Smooth muscle cell (in vitro differentiated cells): ENCODE measurements around the gene PGF. TPM values are rescaled to one million over a fixed set of nuclear protein-coding genes. Genes with fewer than 3 reads are reported as not detected.

Experiments used
- DNase-seq: peaks from one replicate; lab custom pipeline; 2025; ENCODE audit not compliant: unreplicated experiment; lab: John Stamatoyannopoulos, UW
- H2AFZ ChIP-seq: fragments of 200-600 bp; sonication (generic); 2 replicates; pipeline ENCODE4 v1.6.0; 2016; ENCODE audit warnings: antibody characterized with exemption, low read depth, mild to moderate bottlenecking
- H3F3A ChIP-seq: fragments of 200-600 bp; sonication (generic); 2 replicates; pipeline ENCODE4 v1.6.0; 2017; ENCODE audit warnings: antibody characterized with exemption, low read depth
- H3K27ac ChIP-seq: fragments of 200-600 bp; sonication (generic); 2 replicates; pipeline ENCODE4 v1.5.1; 2016; ENCODE audit warnings: low read depth, mild to moderate bottlenecking
- H3K27me3 ChIP-seq: fragments of 200-600 bp; sonication (generic); 2 replicates; pipeline ENCODE4 v1.6.1; 2016; ENCODE audit warnings: low read depth, mild to moderate bottlenecking
- H3K36me3 ChIP-seq: fragments of 200-600 bp; sonication (generic); 2 replicates; pipeline ENCODE4 v1.5.1; 2016; ENCODE audit warnings: low read depth
- H3K4me1 ChIP-seq: fragments of 200-600 bp; sonication (generic); 2 replicates; pipeline ENCODE4 v1.5.1; 2016; ENCODE audit warnings: low read depth
- H3K4me2 ChIP-seq: fragments of 200-600 bp; sonication (generic); 2 replicates; pipeline ENCODE4 v1.6.0; 2016; ENCODE audit warnings: mild to moderate bottlenecking
- H3K4me3 ChIP-seq: fragments of 200-600 bp; sonication (generic); 2 replicates; pipeline ENCODE4 v1.5.1; 2016; ENCODE audit warnings: mild to moderate bottlenecking
- H3K79me2 ChIP-seq: fragments of 200-600 bp; sonication (generic); 2 replicates; pipeline ENCODE4 v1.6.0; 2016; ENCODE audit warnings: low read depth, mild to moderate bottlenecking
- H3K9ac ChIP-seq: fragments of 200-600 bp; sonication (generic); 2 replicates; pipeline ENCODE4 v1.6.0; 2016; ENCODE audit warnings: low read depth
- H3K9me3 ChIP-seq: fragments of 200-600 bp; sonication (generic); replicated peaks from 2 replicates; pipeline ENCODE4 v1.5.1; 2016; ENCODE audit warnings: low read depth
- H4K20me1 ChIP-seq: fragments of 200-600 bp; sonication (generic); 2 replicates; pipeline ENCODE4 v1.6.0; 2016; ENCODE audit warnings: low read depth
- CTCF ChIP-seq: fragments of 200-600 bp; sonication (generic); IDR thresholded peaks from 2 replicates; pipeline ENCODE4 v1.5.1; 2017; ENCODE audit warnings: borderline replicate concordance, mild to moderate bottlenecking, antibody characterized with exemption; ENCODE audit not compliant: insufficient read depth, poor library complexity, severe bottlenecking
- WGBS: methylation state at CpG from one replicate; pipeline ENCODE4 v1.1.7; 2016; ENCODE audit warnings: low lambda C conversion rate; 5-methylcytosine and 5-hydroxymethylcytosine counted together
- polyA plus RNA-seq: library from polyadenylated mRNA; unstranded; fragments of >200 nt; fragmentation: Nextera tagmentation; extraction: Ambion mirVana; gene quantifications from 2 replicates; pipeline ENCODE4 v1.2.1, GENCODE V29; 2016
- total RNA-seq: library from RNA; depleted of rRNA; stranded (reverse); fragments of >200 nt; gene quantifications from 2 replicates; pipeline ENCODE4 v1.2.3, GENCODE V29; 2014

Gene PGF
- total and polyA plus RNA-seq, 2 experiments from 2014 or later: 15.4 to 30.6 TPM

GRCh38 chr14:74898083-74898482 is 57.3 kb downstream of the PGF start:
- DNase-seq: no peak
- peaks cover 57% of the 10 kb centered on the region for H4K20me1 ChIP-seq
- H3K27me3 ChIP-seq: no peaks in the 10 kb centered on the region
- peaks cover 41% of the 10 kb centered on the region for H3K36me3 ChIP-seq
- H3K9me3 ChIP-seq: no peaks in the 10 kb centered on the region
- no peak for TF ChIP-seq CTCF
- no peak overlapping the region for H2AFZ ChIP-seq
- H3K9ac ChIP-seq: no peak overlapping the region
- H3F3A ChIP-seq: no peaks in the 10 kb centered on the region
- no peak overlapping the region for H3K4me2 ChIP-seq
- H3K4me1 ChIP-seq: no peaks in the 10 kb centered on the region
- H3K79me2 ChIP-seq: no peaks in the 10 kb centered on the region
- 95% methylated on average over 2 of the region's 2 CpGs for WGBS
- H3K4me3 ChIP-seq: no peak overlapping the region
- H3K27ac ChIP-seq: no peak overlapping the region

DNA sequence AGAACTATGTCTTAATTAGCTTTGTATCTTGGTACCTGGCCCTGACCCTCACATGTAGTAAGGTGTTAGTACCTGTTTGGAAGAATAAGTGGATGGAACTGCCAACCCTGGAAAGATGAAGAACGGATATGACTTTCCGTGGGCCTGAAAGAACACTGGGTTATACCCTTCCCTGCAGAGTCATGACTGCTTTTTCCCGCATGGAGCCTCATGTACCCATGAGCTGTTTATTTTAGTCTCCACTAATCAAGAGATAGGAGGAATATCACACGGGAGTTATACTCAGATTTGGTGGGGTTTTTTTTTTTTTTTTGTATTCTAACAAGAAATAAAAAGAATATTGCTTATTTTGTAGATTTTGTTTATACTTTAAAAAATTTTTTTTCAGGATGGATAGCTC is 57.8 kb downstream of the PGF start:
- Histone ChIP-seq H3K4me2 (no peak overlapping the region), H3K9me3 (no peaks in the 10 kb centered on the region), H3K9ac (no peak overlapping the region), H3K79me2 (no peaks in the 10 kb centered on the region), H3K27me3 (no peaks in the 10 kb centered on the region), H3F3A (no peaks in the 10 kb centered on the region), H3K36me3 (peaks cover 41% of the 10 kb centered on the region), H2AFZ (no peak overlapping the region), H3K4me1 (no peaks in the 10 kb centered on the region), H3K27ac (no peak overlapping the region), H4K20me1 (peaks cover 61% of the 10 kb centered on the region), H3K4me3 (no peak overlapping the region)
- TF ChIP-seq CTCF: no peak
- WGBS: 91% methylated on average over 4 of the region's 4 CpGs
- DNase-seq: no peak

DNA sequence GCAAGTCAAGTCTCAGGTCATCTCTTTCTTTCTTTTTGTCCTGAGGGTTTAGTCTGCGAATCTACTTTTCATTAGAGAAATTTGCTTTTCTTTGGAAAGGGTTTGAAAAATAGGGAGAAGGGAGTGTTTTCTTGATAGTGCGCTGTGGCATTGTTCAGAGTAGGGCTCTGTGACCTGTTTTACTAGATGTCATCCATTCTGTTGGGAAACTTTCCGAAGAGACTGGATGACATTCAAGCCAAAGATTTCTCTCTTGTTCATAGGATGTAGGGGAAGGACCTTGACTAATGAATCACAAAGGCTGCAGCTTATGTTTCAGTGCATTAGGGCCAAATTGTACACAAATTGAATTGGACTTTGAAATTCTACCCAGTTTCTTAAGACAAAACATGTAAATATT is 59.0 kb downstream of the PGF start:
- DNase-seq: no peak
- Histone ChIP-seq H3K4me1 (no peaks in the 10 kb centered on the region), H3K27ac (no peak overlapping the region), H3K27me3 (no peaks in the 10 kb centered on the region), H3K4me3 (no peak overlapping the region), H3K36me3 (peaks cover 40% of the 10 kb centered on the region), H3K4me2 (no peak overlapping the region), H2AFZ (no peak overlapping the region), H3K9me3 (no peaks in the 10 kb centered on the region), H3F3A (no peaks in the 10 kb centered on the region), H3K9ac (no peak overlapping the region), H3K79me2 (no peaks in the 10 kb centered on the region), H4K20me1 (peaks cover 74% of the 10 kb centered on the region)
- WGBS: 93% methylated on average over 3 of the region's 3 CpGs
- TF ChIP-seq CTCF: no peak

DNA sequence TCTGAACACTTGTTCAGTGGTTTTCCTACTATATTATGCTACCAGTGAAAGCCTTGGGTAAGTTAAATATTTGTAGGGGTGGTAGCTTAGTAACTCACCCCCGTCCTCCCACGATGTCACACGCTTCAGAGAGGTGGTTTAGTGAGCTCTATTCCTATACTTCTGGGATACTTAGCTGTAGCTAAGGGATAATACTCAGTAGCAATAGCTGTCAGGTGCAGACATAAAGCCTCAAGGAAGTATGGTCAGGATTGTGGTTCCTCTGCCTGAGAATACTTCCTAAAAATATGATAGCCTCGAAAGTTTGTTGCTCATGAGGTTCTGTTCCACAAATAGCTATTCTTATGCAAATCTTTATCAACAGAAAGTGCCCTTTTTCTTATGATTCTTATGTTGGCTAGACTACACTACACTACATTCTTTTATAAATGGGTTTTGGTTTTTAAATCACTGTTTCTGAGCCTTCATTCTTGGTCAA is 61.7 kb downstream of the PGF start:
- no peak overlapping the region for H3K4me2 ChIP-seq
- no peak for TF ChIP-seq CTCF
- H3K27ac ChIP-seq: no peak overlapping the region
- peaks cover 2% of the 10 kb centered on the region for H3K79me2 ChIP-seq
- no peak overlapping the region for H2AFZ ChIP-seq
- H3K27me3 ChIP-seq: no peaks in the 10 kb centered on the region
- H3K36me3 ChIP-seq: peaks cover 23% of the 10 kb centered on the region
- DNase-seq: no peak
- no peak overlapping the region for H3K4me3 ChIP-seq
- no peaks in the 10 kb centered on the region for H3F3A ChIP-seq
- WGBS: 86% methylated on average over 4 of the region's 4 CpGs
- no peaks in the 10 kb centered on the region for H3K9me3 ChIP-seq
- peaks cover 89% of the 10 kb centered on the region for H4K20me1 ChIP-seq
- H3K4me1 ChIP-seq: no peaks in the 10 kb centered on the region
- H3K9ac ChIP-seq: no peak overlapping the region
